ENCODE results near the gene PIK3CD. TPM values are rescaled to one million over a fixed set of nuclear protein-coding genes. Genes with fewer than 3 reads are reported as not detected.

The PIK3CD gene
- total RNA-seq, 1 donor from 2014 or later, result 15.7 TPM

GRCh38 chr1:9684801-9685200, 33.3 kb downstream of the PIK3CD start:
- no peaks in the 10 kb centered on the region for H3K36me3 Mint-ChIP-seq (ENCODE audit: insufficient read depth)
- TF ChIP-seq CTCF (IDR thresholded peaks at IDR 0.05; ENCODE audit: unreplicated experiment), result no peak
- no peaks in the 10 kb centered on the region for H3K9me3 Mint-ChIP-seq (ENCODE audit: low read depth)
- H3K27me3 Mint-ChIP-seq, result peaks cover 17% of the 10 kb centered on the region
- no peak overlapping the region for H3K4me3 Mint-ChIP-seq (ENCODE audit: low read depth)
- H3K27ac Mint-ChIP-seq, result no peak overlapping the region
- peaks cover 1% of the 10 kb centered on the region for H3K4me1 Mint-ChIP-seq (ENCODE audit: low read depth)
- DNase-seq (ENCODE audit: low spot score, unreplicated experiment), result no peak

- peak; percentile 53 for DNase-seq (ENCODE audit: low spot score, unreplicated experiment)
- Mint-ChIP-seq H3K9me3 (ENCODE audit: low read depth) (no peaks in the 10 kb centered on the region), H3K36me3 (ENCODE audit: insufficient read depth) (peaks cover 2% of the 10 kb centered on the region), H3K4me1 (ENCODE audit: low read depth) (peaks cover 8% of the 10 kb centered on the region), H3K4me3 (ENCODE audit: low read depth) (peak overlapping the region; percentile 76), H3K27me3 (peaks cover 34% of the 10 kb centered on the region), H3K27ac (peak overlapping the region; percentile 16)
- TF ChIP-seq CTCF (IDR thresholded peaks at IDR 0.05; ENCODE audit: unreplicated experiment), result peak; percentile 25
These were observed 35.8 kb downstream of the PIK3CD start for GRCh38 chr1:9687120-9687873.

- peak; percentile 14 for DNase-seq (ENCODE audit: low spot score, unreplicated experiment)
- Mint-ChIP-seq H3K36me3 (ENCODE audit: insufficient read depth) (peaks cover 2% of the 10 kb centered on the region), H3K27me3 (peaks cover 34% of the 10 kb centered on the region), H3K9me3 (ENCODE audit: low read depth) (no peaks in the 10 kb centered on the region), H3K4me1 (ENCODE audit: low read depth) (peaks cover 8% of the 10 kb centered on the region), H3K4me3 (ENCODE audit: low read depth) (peak overlapping the region; percentile 76), H3K27ac (peak overlapping the region; percentile 7)
- TF ChIP-seq CTCF (IDR thresholded peaks at IDR 0.05; ENCODE audit: unreplicated experiment), result no peak
These were observed 36.5 kb downstream of the PIK3CD start for GRCh38 chr1:9687874-9688582.

- H3K4me1 Mint-ChIP-seq (ENCODE audit: low read depth), result peaks cover 8% of the 10 kb centered on the region
- H3K9me3 Mint-ChIP-seq (ENCODE audit: low read depth), result no peaks in the 10 kb centered on the region
- TF ChIP-seq CTCF (IDR thresholded peaks at IDR 0.05; ENCODE audit: unreplicated experiment), result no peak
- peak overlapping the region; percentile 76 for H3K4me3 Mint-ChIP-seq (ENCODE audit: low read depth)
- DNase-seq (ENCODE audit: low spot score, unreplicated experiment), result no peak
- peaks cover 34% of the 10 kb centered on the region for H3K27me3 Mint-ChIP-seq
- H3K36me3 Mint-ChIP-seq (ENCODE audit: insufficient read depth), result peaks cover 2% of the 10 kb centered on the region
- H3K27ac Mint-ChIP-seq, result peak overlapping the region; percentile 7
These were observed 37.1 kb downstream of the PIK3CD start for GRCh38 chr1:9688599-9688998.

GRCh38 chr1:9689011-9689706, 37.6 kb downstream of the PIK3CD start:
- H3K27me3 Mint-ChIP-seq, result peaks cover 34% of the 10 kb centered on the region
- H3K36me3 Mint-ChIP-seq (ENCODE audit: insufficient read depth), result peaks cover 3% of the 10 kb centered on the region
- peak overlapping the region; percentile 76 for H3K4me3 Mint-ChIP-seq (ENCODE audit: low read depth)
- TF ChIP-seq CTCF (IDR thresholded peaks at IDR 0.05; ENCODE audit: unreplicated experiment), result no peak
- no peak overlapping the region for H3K27ac Mint-ChIP-seq
- H3K9me3 Mint-ChIP-seq (ENCODE audit: low read depth), result no peaks in the 10 kb centered on the region
- peak; percentile 85 for DNase-seq (ENCODE audit: low spot score, unreplicated experiment)
- H3K4me1 Mint-ChIP-seq (ENCODE audit: low read depth), result peaks cover 8% of the 10 kb centered on the region
